Kidney (tissue), 14 donors: ENCODE measurements around the gene JMJD1C. TPM values are rescaled to one million over a fixed set of nuclear protein-coding genes. Genes with fewer than 3 reads are reported as not detected.
A peak's percentile ranks its signal among the peaks of the same experiment; 100 is the strongest.
"Not testable (repeated sequence)": the region's sequence is repeated elsewhere in the genome, so short reads cannot be mapped to it uniquely, and the experiment has no call there.

Experiments used
- DNase-seq, 5 donors: peaks; one replicate each; pipeline ENCODE4 v3.0.0-alpha.2; 2013 to 2020
- FAIRE-seq: peaks from 2 replicates; lab custom pipeline; 2012; peaks lifted over from hg19 to GRCh38; lab: Jason Lieb, UNC
- H3K27ac ChIP-seq, 2 donors: one replicate each; pipeline ENCODE4 v1.7.0; 2013; ENCODE audit warnings: low read depth in 2 of 2, low read length in 2 of 2, inconsistent platforms in 1 of 2
- H3K27me3 ChIP-seq: one replicate; pipeline ENCODE4 v1.7.1; 2013; ENCODE audit warnings: low read length, inconsistent platforms; ENCODE audit not compliant: control insufficient read depth, insufficient read depth
- H3K36me3 ChIP-seq, 3 donors: one replicate each; pipeline versions ENCODE4 v1.7.0 to v1.7.1; 2013; ENCODE audit warnings: low read length in 3 of 3, control low read depth in 1 of 3, inconsistent platforms in 1 of 3; ENCODE audit not compliant: insufficient read depth in 3 of 3, control insufficient read depth in 2 of 3
- H3K4me1 ChIP-seq, 3 donors: one replicate each; pipeline versions ENCODE4 v1.7.0 to v1.7.1; 2013; ENCODE audit warnings: low read length in 3 of 3, inconsistent platforms in 1 of 3, low read depth in 1 of 3; ENCODE audit not compliant: control insufficient read depth in 2 of 3, insufficient read depth in 2 of 3
- H3K4me3 ChIP-seq, 3 donors: one replicate each; pipeline versions ENCODE4 v1.7.0 to v1.8.1; 2013; ENCODE audit warnings: low read length in 3 of 3, control low read depth in 1 of 3, inconsistent platforms in 1 of 3
- H3K9ac ChIP-seq, 3 donors: one replicate each; pipeline versions ENCODE4 v1.7.0 to v1.7.1; 2013; ENCODE audit warnings: low read length in 3 of 3, control low read depth in 1 of 3, inconsistent platforms in 1 of 3
- H3K9me3 ChIP-seq, 3 donors: one replicate each; pipeline versions ENCODE4 v1.7.0 to v1.7.1; 2013; ENCODE audit warnings: low read length in 3 of 3, control low read depth in 1 of 3, inconsistent platforms in 1 of 3; ENCODE audit not compliant: control insufficient read depth in 2 of 3, insufficient read depth in 1 of 3
- intact Hi-C: fragments of 100-400 bp; cut with DNase I; formaldehyde crosslinking; loops from one replicate; pipeline ENCODE4 v1.11.1; 2022
- polyA plus RNA-seq: library from polyadenylated mRNA; stranded (reverse); fragments of 350-450 nt; fragmentation: Illumina TruSeq; extraction: RNeasy Lipid Tissue Mini Kit (QIAGEN cat#74804); gene quantifications from one replicate; pipeline ENCODE4 v1.2.3, GENCODE V29; 2014; ENCODE audit warnings: low read depth, low replicate concordance; ENCODE audit not compliant: insufficient read depth
- total RNA-seq: library from RNA; stranded (reverse); fragmentation: NEBNext Ultra II Directional; extraction: Animal tissue kit (Norgen Biotek cat#: 25700); gene quantifications from one replicate; pipeline ENCODE4 v1.2.1, GENCODE V29; 2021
- TF ChIP-seq, protein P1 (sequence below): IDR thresholded peaks from 3 replicates; pipeline ENCODE4 v1.5.1; 2012; ENCODE audit warnings: mild to moderate bottlenecking, moderate library complexity, borderline replicate concordance; ENCODE audit not compliant: insufficient read depth; ENCODE audit errors: extremely low read depth
- donor health status: control.
- donor health status: control.
- donor health status: control.
- donor health status: control.
- donor health status: control.
- donor health status: DM: yes; HTN: yes; CAD: no.
- donor health status: Normal renal cell carcinoma (clear cell type).

The JMJD1C gene
- total and polyA plus RNA-seq, 2 donors from 2014 or later = 18.9 to 92.9 TPM

DNA sequence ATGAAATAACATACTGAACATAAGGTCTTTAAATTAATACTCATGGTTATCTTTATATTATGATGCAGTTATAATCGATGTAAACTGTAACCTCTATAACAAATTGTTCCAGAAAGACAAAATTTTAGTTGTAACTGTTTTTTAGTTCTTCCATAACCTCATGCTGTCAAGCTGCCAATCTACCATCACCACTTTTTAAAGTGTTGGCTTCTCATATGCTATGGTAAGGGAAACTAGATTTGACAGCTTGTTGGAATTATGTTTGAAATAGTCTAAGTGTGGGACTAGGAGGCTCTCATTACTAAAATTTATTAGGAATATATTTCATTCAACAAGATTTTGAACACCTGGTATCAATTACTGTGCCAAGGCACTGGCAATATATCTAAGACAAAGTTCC, 227.3 kb downstream of the JMJD1C start:
- Histone ChIP-seq H3K27me3 (no peaks in the 10 kb centered on the region), H3K9ac (no peak overlapping the region), H3K36me3 (no peaks in the 10 kb centered on the region), H3K9me3 (no peaks in the 10 kb centered on the region), H3K4me1 (peaks cover 0 to 20% (median 10%) of the 10 kb centered on the region in 3 donors), H3K4me3 (no peak overlapping the region), H3K27ac (no peak overlapping the region)
- intact Hi-C loops = no loop called here
- no peak for DNase-seq
- TF ChIP-seq, protein P1, sequence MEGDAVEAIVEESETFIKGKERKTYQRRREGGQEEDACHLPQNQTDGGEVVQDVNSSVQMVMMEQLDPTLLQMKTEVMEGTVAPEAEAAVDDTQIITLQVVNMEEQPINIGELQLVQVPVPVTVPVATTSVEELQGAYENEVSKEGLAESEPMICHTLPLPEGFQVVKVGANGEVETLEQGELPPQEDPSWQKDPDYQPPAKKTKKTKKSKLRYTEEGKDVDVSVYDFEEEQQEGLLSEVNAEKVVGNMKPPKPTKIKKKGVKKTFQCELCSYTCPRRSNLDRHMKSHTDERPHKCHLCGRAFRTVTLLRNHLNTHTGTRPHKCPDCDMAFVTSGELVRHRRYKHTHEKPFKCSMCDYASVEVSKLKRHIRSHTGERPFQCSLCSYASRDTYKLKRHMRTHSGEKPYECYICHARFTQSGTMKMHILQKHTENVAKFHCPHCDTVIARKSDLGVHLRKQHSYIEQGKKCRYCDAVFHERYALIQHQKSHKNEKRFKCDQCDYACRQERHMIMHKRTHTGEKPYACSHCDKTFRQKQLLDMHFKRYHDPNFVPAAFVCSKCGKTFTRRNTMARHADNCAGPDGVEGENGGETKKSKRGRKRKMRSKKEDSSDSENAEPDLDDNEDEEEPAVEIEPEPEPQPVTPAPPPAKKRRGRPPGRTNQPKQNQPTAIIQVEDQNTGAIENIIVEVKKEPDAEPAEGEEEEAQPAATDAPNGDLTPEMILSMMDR = no peak
- no peak for FAIRE-seq

DNA sequence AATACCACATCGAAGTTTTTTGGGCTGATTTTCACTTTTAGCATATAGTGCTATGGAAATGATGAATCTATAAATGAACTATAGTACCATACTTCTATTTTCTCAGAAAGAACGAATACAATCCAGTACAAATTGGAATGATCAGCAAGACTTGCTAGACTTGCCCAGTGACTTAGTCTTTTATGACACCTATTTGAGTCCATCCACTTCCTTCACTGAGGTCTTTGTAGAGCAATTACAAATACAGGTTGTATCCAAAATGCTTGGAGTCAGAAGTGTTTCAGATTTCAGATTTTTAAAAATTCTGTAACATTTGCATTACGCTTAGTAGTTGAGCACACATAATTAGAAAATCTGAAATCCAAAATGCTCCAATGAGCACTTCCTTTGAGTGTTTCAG, 228.4 kb downstream of the JMJD1C start:
- no peak for FAIRE-seq
- TF ChIP-seq, protein P1 = no peak
- H3K9ac ChIP-seq = no peak overlapping the region
- no peaks in the 10 kb centered on the region for H3K27me3 ChIP-seq
- no peak for DNase-seq
- H3K27ac ChIP-seq = no peak overlapping the region
- H3K4me3 ChIP-seq = no peak overlapping the region
- H3K4me1 ChIP-seq = peaks cover 0 to 20% (median 8%) of the 10 kb centered on the region in 3 donors
- H3K36me3 ChIP-seq = no peaks in the 10 kb centered on the region
- H3K9me3 ChIP-seq = no peaks in the 10 kb centered on the region
- intact Hi-C loops = no loop called here

- intact Hi-C loops = no loop called here
- Histone ChIP-seq H3K27ac (no peak overlapping the region), H3K4me3 (no peak overlapping the region), H3K9ac (no peak overlapping the region), H3K36me3 (no peaks in the 10 kb centered on the region), H3K9me3 (no peaks in the 10 kb centered on the region), H3K27me3 (no peaks in the 10 kb centered on the region), H3K4me1 (peaks cover 0 to 12% (median 4%) of the 10 kb centered on the region in 3 donors)
- DNase-seq (peak in 1 of 5 donors; percentile 45), FAIRE-seq (peak; percentile 96)
- TF ChIP-seq, protein P1 = no peak
Measured at GRCh38 chr10:63236113-63236935, 229.5 kb downstream of the JMJD1C start.

GRCh38 chr10:63235136-63235535, 230.6 kb downstream of the JMJD1C start:
- H3K9ac ChIP-seq, H3K4me3 ChIP-seq, H3K9me3 ChIP-seq, H3K36me3 ChIP-seq, DNase-seq, intact Hi-C loops, H3K27me3 ChIP-seq, FAIRE-seq: not testable (repeated sequence)
- H3K27ac ChIP-seq = peak overlapping the region in 1 of 2 donors; percentile 24
- peaks cover 0 to 12% (median 2%) of the 10 kb centered on the region in 3 donors for H3K4me1 ChIP-seq
